IMR-90 (cell line): ENCODE data around the gene GPR149. TPM values are rescaled to one million over a fixed set of nuclear protein-coding genes. Genes with fewer than 3 reads are reported as not detected.

Source experiments
- ATAC-seq: fragments of 200-7000 bp; cut with Tn5 transposase; 2 replicates; pipeline ENCODE4 v1.9.1; 2020; ENCODE audit warnings: low read depth, mild to moderate bottlenecking, moderate library complexity
- BruUV-seq: library from RNA; stranded (reverse); fragments of 400-500 nt; replicated peaks from 2 replicates; lab custom pipeline; 2021; lab: Mats Ljungman, UMichigan
- CTCF ChIA-PET: fragments of 300-600 bp; formaldehyde crosslinking; extraction: SDS; loops from one replicate; lab custom pipeline; 2021; ENCODE audit warnings: antibody characterized with exemption; lab: Yijun Ruan, JAX
- POLR2A ChIA-PET: fragments of 300-600 bp; sonication (Branson Sonifier 250); formaldehyde crosslinking; loops from one replicate; lab custom pipeline; 2022; ENCODE audit warnings: antibody characterized with exemption; ENCODE audit not compliant: unreplicated experiment; lab: Charles Lee
- DNase-seq: peaks from one replicate; pipeline ENCODE4 v3.0.0; 2013
- H2AFZ ChIP-seq: replicated peaks from 2 replicates; pipeline ENCODE3; 2013; ENCODE audit warnings: low read length, mild to moderate bottlenecking; ENCODE audit not compliant: poor library complexity
- H2AK5ac ChIP-seq: 2 replicates; pipeline ENCODE4 v1.6.1; 2013; ENCODE audit warnings: low read depth, low read length, inconsistent platforms
- H2AK9ac ChIP-seq: replicated peaks from 2 replicates; pipeline ENCODE3; 2013; ENCODE audit warnings: mild to moderate bottlenecking, low read depth, low read length, moderate library complexity; ENCODE audit not compliant: poor library complexity
- H2BK120ac ChIP-seq: 2 replicates; pipeline ENCODE4 v1.6.1; 2013; ENCODE audit warnings: low read depth, low read length, inconsistent platforms
- H2BK15ac ChIP-seq: 3 replicates; pipeline ENCODE4 v1.6.1; 2013; ENCODE audit warnings: low read depth, low read length, inconsistent platforms
- H2BK20ac ChIP-seq: 2 replicates; pipeline ENCODE4 v1.6.1; 2013; ENCODE audit warnings: low read depth, mild to moderate bottlenecking, inconsistent platforms, low read length, moderate library complexity
- H2BK5ac ChIP-seq: 2 replicates; pipeline ENCODE4 v1.6.1; 2013; ENCODE audit warnings: mild to moderate bottlenecking, low read depth, low read length, inconsistent platforms; ENCODE audit not compliant: poor library complexity, severe bottlenecking
- H3K14ac ChIP-seq: replicated peaks from 2 replicates; pipeline ENCODE4 v1.6.1; 2013; ENCODE audit warnings: low read depth, low read length, inconsistent platforms
- H3K18ac ChIP-seq: 2 replicates; pipeline ENCODE4 v1.6.1; 2013; ENCODE audit warnings: low read depth, low read length, control low read depth
- H3K23ac ChIP-seq: 2 replicates; pipeline ENCODE4 v1.6.1; 2013; ENCODE audit warnings: low read depth, low read length, inconsistent platforms
- H3K27ac ChIP-seq: 2 replicates; pipeline ENCODE4 v1.5.1; 2013; ENCODE audit warnings: mild to moderate bottlenecking, control low read depth, low read length; ENCODE audit not compliant: insufficient read depth
- H3K27me3 ChIP-seq: 2 replicates; pipeline ENCODE4 v1.6.1; 2013; ENCODE audit warnings: low read length; ENCODE audit not compliant: control insufficient read depth, insufficient read depth
- H3K36me3 ChIP-seq: 2 replicates; pipeline ENCODE4 v1.6.1; 2013; ENCODE audit warnings: low read length, mixed read lengths; ENCODE audit not compliant: control insufficient read depth, insufficient read depth
- H3K4ac ChIP-seq: 2 replicates; pipeline ENCODE4 v1.6.1; 2013; ENCODE audit warnings: low read depth, low read length, inconsistent platforms
- H3K4me1 ChIP-seq: 2 replicates; pipeline ENCODE4 v1.6.1; 2013; ENCODE audit warnings: low read length, mixed read lengths; ENCODE audit not compliant: control insufficient read depth, insufficient read depth
- H3K4me2 ChIP-seq: 2 replicates; pipeline ENCODE4 v1.6.1; 2013; ENCODE audit warnings: low read depth, mild to moderate bottlenecking, control low read depth, low read length, moderate library complexity
- H3K4me3 ChIP-seq: 2 replicates; pipeline ENCODE4 v1.5.1; 2013; ENCODE audit warnings: low read depth, mild to moderate bottlenecking, control low read depth, low read length, moderate library complexity; ENCODE audit not compliant: insufficient read depth
- H3K56ac ChIP-seq: 2 replicates; pipeline ENCODE4 v1.6.1; 2013; ENCODE audit warnings: low read length, inconsistent platforms; ENCODE audit not compliant: insufficient read depth; ENCODE audit errors: extremely low read depth
- H3K79me1 ChIP-seq, 2 experiments: 2 replicates each; pipeline ENCODE4 v1.6.1; 2013; ENCODE audit warnings: low read length in 2 of 2, inconsistent platforms in 1 of 2, low read depth in 1 of 2
- H3K9ac ChIP-seq: 2 replicates; pipeline ENCODE4 v1.6.1; 2013; ENCODE audit warnings: low read depth, low read length, control low read depth
- H3K9me1 ChIP-seq: 2 replicates; pipeline ENCODE4 v1.6.1; 2013; ENCODE audit warnings: low read length, inconsistent platforms; ENCODE audit not compliant: insufficient read depth
- H3K9me3 ChIP-seq: 2 replicates; pipeline ENCODE4 v1.6.1; 2013; ENCODE audit warnings: low read length; ENCODE audit not compliant: control insufficient read depth, insufficient read depth
- H4K20me1 ChIP-seq: 2 replicates; pipeline ENCODE4 v1.6.1; 2013; ENCODE audit warnings: low read length, inconsistent platforms; ENCODE audit not compliant: insufficient read depth
- H4K5ac ChIP-seq: 2 replicates; pipeline ENCODE4 v1.6.1; 2013; ENCODE audit warnings: mild to moderate bottlenecking, low read depth, low read length, control low read depth
- H4K8ac ChIP-seq, 2 experiments: 2 replicates each; pipeline ENCODE4 v1.6.1; 2013; ENCODE audit warnings: low read depth in 2 of 2, low read length in 2 of 2, control low read depth in 1 of 2, inconsistent platforms in 1 of 2
- H4K91ac ChIP-seq: 2 replicates; pipeline ENCODE4 v1.6.1; 2013; ENCODE audit warnings: low read depth, low read length, inconsistent platforms; ENCODE audit not compliant: insufficient read depth
- BHLHE40 ChIP-seq: fragments of 150-350 bp; IDR thresholded peaks from 2 replicates; pipeline ENCODE4 v1.6.1; 2016; ENCODE audit warnings: mild to moderate bottlenecking, low read depth, low read length
- CEBPB ChIP-seq: IDR thresholded peaks from 2 replicates; pipeline ENCODE4 v1.6.1; 2012; ENCODE audit warnings: low read depth, low read length, improper control_type of control experiment
- CHD1 ChIP-seq: IDR thresholded peaks from 2 replicates; pipeline ENCODE4 v1.6.1; 2012; ENCODE audit warnings: low read depth, low read length, improper control_type of control experiment
- FOS ChIP-seq: fragments of 150-350 bp; IDR thresholded peaks from 2 replicates; pipeline ENCODE4 v1.6.1; 2016; ENCODE audit warnings: low read depth, low read length
- MAFK ChIP-seq: IDR thresholded peaks from 2 replicates; pipeline ENCODE4 v1.6.1; 2012; ENCODE audit warnings: low read depth, low read length, improper control_type of control experiment
- MAZ ChIP-seq: IDR thresholded peaks from 2 replicates; pipeline ENCODE4 v1.6.1; 2012; ENCODE audit warnings: low read depth, mild to moderate bottlenecking, low read length, improper control_type of control experiment, moderate library complexity, borderline replicate concordance
- MXI1 ChIP-seq: IDR thresholded peaks from 2 replicates; pipeline ENCODE4 v1.6.1; 2012; ENCODE audit warnings: low read depth, mild to moderate bottlenecking, low read length, moderate library complexity, borderline replicate concordance
- NFE2L2 ChIP-seq: fragments of 150-350 bp; IDR thresholded peaks from 2 replicates; pipeline ENCODE4 v1.6.1; 2016; ENCODE audit warnings: low read depth, mild to moderate bottlenecking, low read length
- POLR2A ChIP-seq: IDR thresholded peaks from 2 replicates; pipeline ENCODE4 v1.6.1; 2012; ENCODE audit warnings: mild to moderate bottlenecking, low read depth, low read length
- RAD21 ChIP-seq: IDR thresholded peaks from 2 replicates; pipeline ENCODE4 v1.6.1; 2012; ENCODE audit warnings: low read length, improper control_type of control experiment
- RCOR1 ChIP-seq: IDR thresholded peaks from 2 replicates; pipeline ENCODE4 v1.6.1; 2012; ENCODE audit warnings: mild to moderate bottlenecking, low read length, improper control_type of control experiment; ENCODE audit not compliant: insufficient replicate concordance
- RFX5 ChIP-seq: IDR thresholded peaks from 2 replicates; pipeline ENCODE4 v1.8.0; 2012; ENCODE audit warnings: low read depth, mild to moderate bottlenecking, low read length, moderate library complexity
- SMC3 ChIP-seq: fragments of 150-350 bp; IDR thresholded peaks from 2 replicates; pipeline ENCODE4 v1.6.1; 2016; ENCODE audit warnings: low read depth, mild to moderate bottlenecking, antibody characterized with exemption, low read length, moderate library complexity
- WGBS, 2 experiments: methylation state at CpG; one replicate each; pipeline versions ENCODE4 v1.1.5 to v1.1.7; 2013; ENCODE audit warnings: missing lambda C conversion rate in 2 of 2; ENCODE audit not compliant: insufficient read length in 1 of 2; ENCODE audit errors: extremely low coverage in 2 of 2; 5-methylcytosine and 5-hydroxymethylcytosine counted together
- dilution Hi-C: fragments of 300-500 bp; cut with HindIII; formaldehyde crosslinking; loops from one replicate; pipeline ENCODE4 v1.14.3; 2018; ENCODE audit warnings: low sequenced_read_pairs; ENCODE audit not compliant: unreplicated experiment
- in situ Hi-C: fragments of 300-500 bp; cut with MboI; formaldehyde crosslinking; loops from 3 replicates; pipeline ENCODE4 v1.14.3; 2019; ENCODE audit warnings: low sequenced_read_pairs, inconsistent platforms, mixed read lengths
- intact Hi-C: fragments of 100-400 bp; cut with micrococcal nuclease; formaldehyde crosslinking; loops from 2 replicates; pipeline ENCODE4 v1.10.0; 2022
- polyA plus RNA-seq, 3 experiments: library from polyadenylated mRNA; depleted of rRNA; stranded (reverse); fragments of >200 nt; gene quantifications; 2 replicates each; pipeline ENCODE4 v1.2.3, GENCODE V29; 2012; ENCODE audit warnings: low replicate concordance in 1 of 3
- total RNA-seq: library from RNA; depleted of rRNA; stranded (reverse); fragments of >200 nt; gene quantifications from 2 replicates; pipeline ENCODE4 v1.2.3, GENCODE V29; 2012
- TF ChIP-seq, protein P1 (sequence below): fragments of 150-350 bp; IDR thresholded peaks from 2 replicates; pipeline ENCODE4 v1.6.1; 2016; ENCODE audit warnings: low read depth, mild to moderate bottlenecking, low read length, moderate library complexity, borderline replicate concordance
- TF ChIP-seq, protein P2 (sequence below): fragments of 150-350 bp; IDR thresholded peaks from 2 replicates; pipeline ENCODE4 v1.6.1; 2017; ENCODE audit warnings: mild to moderate bottlenecking, antibody characterized with exemption, low read length, low read depth
- TF ChIP-seq, protein P3 (sequence below): conservative IDR thresholded peaks from 2 replicates; pipeline ENCODE4 v1.5.1; 2012; ENCODE audit warnings: mild to moderate bottlenecking, low read depth, low read length, improper control_type of control experiment

The GPR149 gene
- total and polyA plus RNA-seq, 2 of the 4 experiments (the other 2 are of a cell fraction) = not detected

DNA sequence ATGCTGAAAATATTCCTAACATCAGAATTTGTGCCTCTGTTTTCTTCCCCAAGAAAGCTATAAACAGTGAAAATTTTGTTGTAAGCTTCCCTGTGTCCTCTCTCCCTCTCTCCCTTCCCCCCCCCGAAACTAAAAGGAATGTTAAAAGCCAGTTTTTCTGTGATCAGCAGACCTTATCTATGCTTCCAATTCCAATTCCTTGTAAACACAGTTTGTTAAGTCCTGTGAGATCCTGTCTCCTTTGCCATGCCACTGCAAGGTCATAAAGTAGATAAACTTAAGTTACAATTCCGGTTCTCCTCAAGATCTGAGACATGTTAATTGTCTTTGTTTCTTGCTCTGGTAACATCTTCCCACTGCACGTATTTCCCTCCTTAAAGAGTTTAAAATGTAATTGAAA is 62.8 kb downstream of the GPR149 start:
- 0 out of 2 replicates have a peak, but pooled peaks cover 1% of the 10 kb centered on the region for H3K9me3 ChIP-seq

More for the DNA sequence above, 62.8 kb downstream of the GPR149 start:
- ATAC-seq = no peak
- dilution Hi-C loops (no loop called here), intact Hi-C loops (no loop called here), in situ Hi-C loops (no loop called here)
- H3K9ac ChIP-seq = no peak overlapping the region
- no peak overlapping the region for H3K56ac ChIP-seq
- no peak overlapping the region for H3K14ac ChIP-seq
- H3K4me2 ChIP-seq = no peak overlapping the region
- H3K36me3 ChIP-seq = no peaks in the 10 kb centered on the region
- no peak overlapping the region for H4K8ac ChIP-seq
- H3K23ac ChIP-seq = no peak overlapping the region
- H3K4me1 ChIP-seq = no peaks in the 10 kb centered on the region
- no peak overlapping the region for H4K5ac ChIP-seq
- no peaks in the 10 kb centered on the region for H3K9me1 ChIP-seq
- H4K91ac ChIP-seq = no peak overlapping the region
- no peak overlapping the region for H3K27ac ChIP-seq
- H2AK9ac ChIP-seq = no peak overlapping the region
- H3K4me3 ChIP-seq = no peak overlapping the region
- H3K27me3 ChIP-seq = no peaks in the 10 kb centered on the region
- H2BK120ac ChIP-seq = no peak overlapping the region
- no peak overlapping the region for H3K4ac ChIP-seq
- no peak overlapping the region for H2BK5ac ChIP-seq
- no CpG with 5 or more reads among the region's 3 CpGs for WGBS, 2 experiments
- no peak for DNase-seq
- H4K20me1 ChIP-seq = no peaks in the 10 kb centered on the region
- BruUV-seq = no TSS peak
- no peaks in the 10 kb centered on the region for H3K79me1 ChIP-seq
- no peak overlapping the region for H2BK15ac ChIP-seq
- ChIA-PET POLR2A (no interaction called here), CTCF (no interaction called here)
- H2BK20ac ChIP-seq = no peak overlapping the region
- no peak overlapping the region for H3K18ac ChIP-seq
- H2AFZ ChIP-seq = no peak overlapping the region
- TF ChIP-seq BHLHE40 (no peak), MAZ (no peak), RFX5 (no peak), RAD21 (no peak), CEBPB (no peak), FOS (no peak), SMC3 (no peak), POLR2A (no peak), MAFK (no peak), MXI1 (no peak), NFE2L2 (no peak), CHD1 (no peak), RCOR1 (no peak)
- TF ChIP-seq, protein P1, sequence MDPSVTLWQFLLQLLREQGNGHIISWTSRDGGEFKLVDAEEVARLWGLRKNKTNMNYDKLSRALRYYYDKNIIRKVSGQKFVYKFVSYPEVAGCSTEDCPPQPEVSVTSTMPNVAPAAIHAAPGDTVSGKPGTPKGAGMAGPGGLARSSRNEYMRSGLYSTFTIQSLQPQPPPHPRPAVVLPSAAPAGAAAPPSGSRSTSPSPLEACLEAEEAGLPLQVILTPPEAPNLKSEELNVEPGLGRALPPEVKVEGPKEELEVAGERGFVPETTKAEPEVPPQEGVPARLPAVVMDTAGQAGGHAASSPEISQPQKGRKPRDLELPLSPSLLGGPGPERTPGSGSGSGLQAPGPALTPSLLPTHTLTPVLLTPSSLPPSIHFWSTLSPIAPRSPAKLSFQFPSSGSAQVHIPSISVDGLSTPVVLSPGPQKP = no peak
- TF ChIP-seq, protein P2, sequence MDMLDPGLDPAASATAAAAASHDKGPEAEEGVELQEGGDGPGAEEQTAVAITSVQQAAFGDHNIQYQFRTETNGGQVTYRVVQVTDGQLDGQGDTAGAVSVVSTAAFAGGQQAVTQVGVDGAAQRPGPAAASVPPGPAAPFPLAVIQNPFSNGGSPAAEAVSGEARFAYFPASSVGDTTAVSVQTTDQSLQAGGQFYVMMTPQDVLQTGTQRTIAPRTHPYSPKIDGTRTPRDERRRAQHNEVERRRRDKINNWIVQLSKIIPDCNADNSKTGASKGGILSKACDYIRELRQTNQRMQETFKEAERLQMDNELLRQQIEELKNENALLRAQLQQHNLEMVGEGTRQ = no peak
- TF ChIP-seq, protein P3, sequence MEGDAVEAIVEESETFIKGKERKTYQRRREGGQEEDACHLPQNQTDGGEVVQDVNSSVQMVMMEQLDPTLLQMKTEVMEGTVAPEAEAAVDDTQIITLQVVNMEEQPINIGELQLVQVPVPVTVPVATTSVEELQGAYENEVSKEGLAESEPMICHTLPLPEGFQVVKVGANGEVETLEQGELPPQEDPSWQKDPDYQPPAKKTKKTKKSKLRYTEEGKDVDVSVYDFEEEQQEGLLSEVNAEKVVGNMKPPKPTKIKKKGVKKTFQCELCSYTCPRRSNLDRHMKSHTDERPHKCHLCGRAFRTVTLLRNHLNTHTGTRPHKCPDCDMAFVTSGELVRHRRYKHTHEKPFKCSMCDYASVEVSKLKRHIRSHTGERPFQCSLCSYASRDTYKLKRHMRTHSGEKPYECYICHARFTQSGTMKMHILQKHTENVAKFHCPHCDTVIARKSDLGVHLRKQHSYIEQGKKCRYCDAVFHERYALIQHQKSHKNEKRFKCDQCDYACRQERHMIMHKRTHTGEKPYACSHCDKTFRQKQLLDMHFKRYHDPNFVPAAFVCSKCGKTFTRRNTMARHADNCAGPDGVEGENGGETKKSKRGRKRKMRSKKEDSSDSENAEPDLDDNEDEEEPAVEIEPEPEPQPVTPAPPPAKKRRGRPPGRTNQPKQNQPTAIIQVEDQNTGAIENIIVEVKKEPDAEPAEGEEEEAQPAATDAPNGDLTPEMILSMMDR = no peak
- no peak overlapping the region for H2AK5ac ChIP-seq
